BLaER1 (cell line): Measurements from ENCODE around the gene MAP4K1.
A peak's percentile ranks its signal among the peaks of the same experiment; 100 is the strongest.

Experiments used
- H3K27ac ChIP-seq: shearing (Covaris generic); formaldehyde crosslinking; 2 replicates; pipeline ENCODE4 v1.8.1; 2022
- H3K27me3 ChIP-seq: shearing (Covaris generic); formaldehyde crosslinking; 2 replicates; pipeline ENCODE4 v1.8.1; 2022
- H3K36me3 ChIP-seq: shearing (Covaris generic); formaldehyde crosslinking; 2 replicates; pipeline ENCODE4 v1.8.1; 2022
- H3K4me1 ChIP-seq: shearing (Covaris generic); formaldehyde crosslinking; 2 replicates; pipeline ENCODE4 v1.8.1; 2022
- H3K4me2 ChIP-seq: shearing (Covaris generic); formaldehyde crosslinking; 2 replicates; pipeline ENCODE4 v1.8.1; 2022
- H3K4me3 ChIP-seq: shearing (Covaris generic); formaldehyde crosslinking; 2 replicates; pipeline ENCODE4 v1.8.1; 2022
- H3K9ac ChIP-seq: shearing (Covaris generic); formaldehyde crosslinking; 2 replicates; pipeline ENCODE4 v1.8.1; 2022
- H3K9me3 ChIP-seq: shearing (Covaris generic); formaldehyde crosslinking; 2 replicates; pipeline ENCODE4 v1.8.1; 2022
- H4K20me1 ChIP-seq: shearing (Covaris generic); formaldehyde crosslinking; 2 replicates; pipeline ENCODE4 v1.8.1; 2022
- Cebpa-rat ChIP-seq: shearing (Covaris generic); IDR thresholded peaks from 2 replicates; pipeline ENCODE4 v1.8.1; 2022

Gene MAP4K1

DNA sequence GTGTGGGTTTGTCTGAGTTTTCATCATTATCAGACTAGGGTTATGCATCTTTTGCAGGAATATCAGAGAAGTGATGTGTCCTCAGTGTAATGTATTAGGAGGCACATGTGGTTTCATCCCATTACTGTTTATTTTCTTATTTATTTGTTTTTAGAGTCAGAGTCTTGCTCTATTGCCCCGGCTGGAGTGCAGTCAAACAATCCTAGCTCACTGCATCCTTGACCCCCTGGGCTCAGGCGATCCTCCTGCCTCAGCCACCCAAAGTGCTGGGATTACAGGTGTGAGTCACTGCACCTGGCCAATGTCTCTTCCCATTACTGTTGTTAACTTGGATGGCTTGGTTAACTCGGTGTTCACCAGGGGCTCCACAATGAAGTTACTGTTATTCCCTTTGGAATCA lies 67.4 kb downstream of the MAP4K1 start:
- no peak for TF ChIP-seq Cebpa-rat
- no peaks in the 10 kb centered on the region for H4K20me1 ChIP-seq
- H3K9ac ChIP-seq = no peak overlapping the region
- no peak overlapping the region for H3K27ac ChIP-seq
- no peaks in the 10 kb centered on the region for H3K36me3 ChIP-seq
- no peaks in the 10 kb centered on the region for H3K9me3 ChIP-seq
- no peak overlapping the region for H3K4me3 ChIP-seq
- no peaks in the 10 kb centered on the region for H3K27me3 ChIP-seq
- peaks cover 11% of the 10 kb centered on the region; the same call in 1 of the 2 replicates for H3K4me1 ChIP-seq
- H3K4me2 ChIP-seq = no peak overlapping the region

DNA sequence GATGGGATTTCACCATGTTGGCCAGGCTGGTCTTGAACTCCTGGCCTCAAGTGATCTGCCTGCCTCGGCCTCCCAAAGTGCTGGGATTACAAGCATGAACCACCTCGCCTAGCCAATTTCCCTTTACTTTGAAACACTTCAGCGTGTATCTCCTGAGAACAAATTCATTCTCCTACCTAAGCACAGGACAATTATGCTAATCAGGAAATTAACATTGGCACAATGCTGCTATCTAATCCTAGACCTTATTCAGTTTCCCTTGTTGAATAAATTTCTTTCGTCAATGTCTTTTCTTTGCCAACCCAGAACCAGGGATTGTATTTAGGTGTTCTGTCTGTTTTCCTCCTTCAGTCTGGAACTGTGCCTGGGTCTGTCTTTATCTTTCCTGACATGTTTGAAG lies 67.8 kb downstream of the MAP4K1 start:
- no peak overlapping the region for H3K27ac ChIP-seq
- no peaks in the 10 kb centered on the region for H3K27me3 ChIP-seq
- peaks cover 7% of the 10 kb centered on the region; the same call in 1 of the 2 replicates for H3K4me1 ChIP-seq
- H3K4me2 ChIP-seq = no peak overlapping the region
- no peaks in the 10 kb centered on the region for H4K20me1 ChIP-seq
- H3K9ac ChIP-seq = no peak overlapping the region
- no peaks in the 10 kb centered on the region for H3K9me3 ChIP-seq
- no peak for TF ChIP-seq Cebpa-rat
- no peak overlapping the region for H3K4me3 ChIP-seq
- H3K36me3 ChIP-seq = no peaks in the 10 kb centered on the region

DNA sequence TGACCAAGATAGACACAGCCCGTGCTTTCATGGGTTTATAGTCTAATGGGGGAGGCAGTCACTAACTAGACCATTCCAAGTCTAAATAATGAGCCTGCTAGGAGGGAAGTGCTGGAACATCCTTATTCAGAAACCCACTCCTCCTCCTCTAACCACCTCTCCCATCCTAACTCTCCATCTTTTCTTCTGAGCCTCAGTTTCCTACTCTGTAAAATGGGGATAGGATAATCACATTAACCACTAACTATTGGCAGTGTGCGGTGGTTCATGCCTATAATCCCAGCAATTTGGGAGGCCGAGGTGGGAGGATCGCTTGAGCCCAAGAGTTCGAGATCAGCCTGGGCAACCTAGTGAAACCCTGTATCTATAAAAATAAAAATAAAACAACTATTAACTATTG lies 68.7 kb downstream of the MAP4K1 start:
- no peak overlapping the region for H3K9ac ChIP-seq

DNA sequence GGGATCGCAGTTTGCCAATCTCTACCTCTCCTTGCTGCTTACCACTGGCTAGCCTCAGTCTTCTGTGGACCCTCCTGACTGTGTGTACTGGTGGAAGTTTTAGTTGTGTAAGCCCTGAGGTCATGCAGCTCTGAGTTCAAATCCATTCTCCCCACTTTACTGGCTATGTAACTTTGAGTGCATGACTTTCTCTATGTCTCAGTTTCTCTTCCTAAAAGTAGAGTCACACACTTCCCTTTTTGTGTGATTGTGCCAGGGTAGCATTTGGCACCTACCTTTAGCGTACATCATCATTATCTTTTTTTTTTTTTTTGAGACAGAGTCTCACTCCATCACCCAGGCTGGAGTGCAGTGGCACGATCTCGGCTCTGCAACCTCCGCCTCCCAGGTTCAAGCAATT lies 70.3 kb downstream of the MAP4K1 start:
- H3K4me1 ChIP-seq = peaks cover 8% of the 10 kb centered on the region; the same call in 1 of the 2 replicates
- no peaks in the 10 kb centered on the region for H3K27me3 ChIP-seq
- TF ChIP-seq Cebpa-rat = no peak
- no peak overlapping the region for H3K9ac ChIP-seq
- no peak overlapping the region for H3K4me2 ChIP-seq
- no peaks in the 10 kb centered on the region for H3K9me3 ChIP-seq
- H3K4me3 ChIP-seq = no peak overlapping the region
- H3K27ac ChIP-seq = no peak overlapping the region
- no peaks in the 10 kb centered on the region for H4K20me1 ChIP-seq
- H3K36me3 ChIP-seq = no peaks in the 10 kb centered on the region

More for the DNA sequence above, 68.7 kb downstream of the MAP4K1 start:
- Histone ChIP-seq H4K20me1 (no peaks in the 10 kb centered on the region), H3K4me1 (peaks cover 8% of the 10 kb centered on the region; the same call in 1 of the 2 replicates), H3K4me3 (no peak overlapping the region), H3K27me3 (no peaks in the 10 kb centered on the region), H3K27ac (no peak overlapping the region), H3K9me3 (no peaks in the 10 kb centered on the region), H3K4me2 (no peak overlapping the region), H3K36me3 (no peaks in the 10 kb centered on the region)
- no peak for TF ChIP-seq Cebpa-rat

DNA sequence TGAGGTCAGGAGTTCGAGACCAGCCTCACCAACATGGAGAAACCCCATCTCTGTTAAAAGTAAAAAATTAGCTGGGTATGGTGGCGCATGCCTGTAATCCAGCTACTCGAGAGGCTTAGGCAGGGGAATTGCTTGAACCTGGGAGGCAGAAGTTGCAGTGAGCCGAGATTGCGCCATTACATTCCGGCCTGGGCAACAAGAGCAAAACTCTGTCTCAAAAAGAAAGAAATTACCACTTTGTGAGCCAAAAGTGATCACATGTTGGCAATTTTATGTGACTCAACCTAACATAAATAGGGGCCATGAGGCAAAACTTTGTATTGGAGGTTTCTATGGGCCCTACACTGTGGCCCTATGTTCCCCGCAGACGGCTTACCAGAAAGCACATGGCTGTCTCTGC lies 72.2 kb downstream of the MAP4K1 start:
- Histone ChIP-seq H3K9me3 (no peaks in the 10 kb centered on the region), H3K27me3 (no peaks in the 10 kb centered on the region), H3K36me3 (no peaks in the 10 kb centered on the region), H3K4me3 (no peak overlapping the region), H3K27ac (no peak overlapping the region), H3K4me2 (no peak overlapping the region), H3K9ac (no peak overlapping the region), H4K20me1 (no peaks in the 10 kb centered on the region), H3K4me1 (peaks cover 8% of the 10 kb centered on the region; the same call in 1 of the 2 replicates)
- TF ChIP-seq Cebpa-rat = no peak

DNA sequence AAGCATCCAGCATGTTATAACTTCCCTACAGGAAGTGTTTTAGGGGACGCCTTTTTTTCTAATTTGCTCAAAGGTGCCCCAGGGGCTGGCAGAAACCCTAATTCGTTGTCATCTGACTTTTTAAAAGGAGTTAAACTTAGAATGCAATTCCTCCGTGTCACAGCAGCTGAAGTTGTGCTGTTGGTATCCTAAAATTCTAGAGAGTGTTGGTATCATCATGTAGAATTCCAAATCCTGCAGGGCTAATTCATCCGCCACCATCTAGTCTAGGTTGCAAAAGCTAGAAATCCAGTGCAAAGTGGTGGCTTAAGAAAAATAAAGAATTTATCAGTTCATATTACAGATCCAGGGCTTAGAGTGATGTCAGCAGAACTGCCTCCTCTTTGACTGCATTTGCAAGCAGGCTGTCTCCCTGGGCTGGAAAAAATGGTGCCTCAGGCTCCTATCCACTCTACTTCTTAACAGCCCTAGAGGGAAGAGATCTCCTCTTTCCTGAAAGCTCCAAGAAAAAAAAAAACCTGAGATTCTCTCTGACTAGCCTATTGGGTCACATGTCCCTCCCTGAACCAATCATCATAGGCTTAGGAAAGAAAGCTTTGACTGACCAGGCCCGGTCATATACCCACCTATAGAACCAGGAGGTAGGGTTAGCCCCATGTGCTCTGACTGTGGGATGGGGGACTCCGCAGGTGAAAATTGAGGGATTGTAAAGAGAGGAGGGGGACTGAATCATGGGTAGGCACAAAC lies 73.0 kb downstream of the MAP4K1 start:
- no peak for TF ChIP-seq Cebpa-rat
- Histone ChIP-seq H3K4me1 (peaks cover 8% of the 10 kb centered on the region; the same call in 1 of the 2 replicates), H3K27ac (no peak overlapping the region), H3K36me3 (no peaks in the 10 kb centered on the region), H3K4me2 (peak overlapping the region; percentile 23; the same call in 1 of the 2 replicates), H3K9ac (no peak overlapping the region), H3K27me3 (no peaks in the 10 kb centered on the region), H3K4me3 (no peak overlapping the region), H4K20me1 (no peaks in the 10 kb centered on the region), H3K9me3 (no peaks in the 10 kb centered on the region)

DNA sequence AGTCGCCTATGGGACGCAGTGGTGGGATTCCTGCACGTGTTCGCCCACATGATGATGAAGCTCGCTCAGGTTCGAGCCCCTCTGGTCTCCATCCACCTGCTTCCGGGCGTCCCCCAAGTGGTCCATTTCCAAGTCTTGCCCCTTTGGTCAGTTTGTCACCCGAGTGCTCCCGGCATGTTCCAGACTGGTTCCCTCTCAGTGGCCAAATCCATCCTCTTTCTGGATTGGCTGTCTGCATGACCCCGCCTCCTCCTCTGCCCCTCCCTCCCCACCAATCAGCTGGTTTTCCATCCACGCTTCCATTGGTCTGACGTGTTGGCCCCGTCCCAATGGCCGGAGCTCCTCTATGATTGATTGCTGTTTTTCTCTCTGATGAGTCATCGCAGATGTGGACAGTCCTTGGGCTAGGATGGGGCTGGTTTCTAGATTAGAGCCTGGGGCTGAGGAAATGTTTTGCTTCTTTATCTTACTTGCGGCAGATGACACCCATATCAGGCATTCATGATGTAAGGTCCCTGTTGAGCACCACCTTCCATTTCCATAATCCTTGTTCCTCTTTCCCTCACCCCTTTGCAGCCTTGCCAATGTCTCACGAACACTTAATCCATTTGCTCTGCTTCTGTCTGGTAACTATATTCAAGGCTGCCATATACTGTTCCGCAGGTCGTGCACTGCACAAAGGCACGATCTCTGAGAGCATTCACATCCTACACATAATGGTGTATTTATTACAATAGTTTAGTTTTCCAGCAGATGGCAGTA lies 73.8 kb downstream of the MAP4K1 start:
- Histone ChIP-seq H3K27ac (no peak overlapping the region), H3K36me3 (no peaks in the 10 kb centered on the region), H3K9me3 (no peaks in the 10 kb centered on the region), H3K4me1 (peaks cover 9% of the 10 kb centered on the region; the same call in 1 of the 2 replicates), H4K20me1 (no peaks in the 10 kb centered on the region), H3K4me3 (no peak overlapping the region), H3K4me2 (0 out of 2 replicates have a peak overlapping the region, but pooled peaks have one; percentile 23), H3K27me3 (no peaks in the 10 kb centered on the region), H3K9ac (no peak overlapping the region)
- no peak for TF ChIP-seq Cebpa-rat

DNA sequence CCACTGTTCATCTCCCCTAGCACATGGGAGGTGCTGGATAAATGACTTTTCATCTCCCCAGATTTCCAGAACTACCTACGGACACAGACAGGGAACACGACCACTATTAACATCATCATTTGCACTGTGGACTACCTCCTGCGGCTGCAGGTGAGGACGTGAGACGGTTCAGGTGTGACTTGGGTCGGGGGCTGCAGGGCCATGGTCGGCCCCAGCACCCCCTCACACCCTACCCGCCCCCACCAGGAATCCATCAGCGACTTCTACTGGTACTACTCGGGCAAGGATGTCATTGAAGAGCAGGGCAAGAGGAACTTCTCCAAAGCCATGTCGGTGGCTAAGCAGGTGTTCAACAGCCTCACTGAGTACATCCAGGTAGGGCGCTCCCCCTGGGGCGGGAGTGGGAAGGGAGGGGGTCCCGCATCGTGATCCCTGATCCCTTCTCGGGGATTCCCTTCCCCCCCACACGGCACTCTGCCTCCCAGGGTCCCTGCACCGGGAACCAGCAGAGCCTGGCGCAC lies 74.4 kb downstream of the MAP4K1 start:
- no peak overlapping the region for H3K4me3 ChIP-seq
- H3K27me3 ChIP-seq = no peaks in the 10 kb centered on the region
- no peaks in the 10 kb centered on the region for H3K36me3 ChIP-seq
- no peak overlapping the region for H3K27ac ChIP-seq
- H3K4me2 ChIP-seq = no peak overlapping the region
- H3K9ac ChIP-seq = no peak overlapping the region
- H4K20me1 ChIP-seq = no peaks in the 10 kb centered on the region
- H3K4me1 ChIP-seq = peaks cover 15% of the 10 kb centered on the region
- TF ChIP-seq Cebpa-rat = no peak
- no peaks in the 10 kb centered on the region for H3K9me3 ChIP-seq

DNA sequence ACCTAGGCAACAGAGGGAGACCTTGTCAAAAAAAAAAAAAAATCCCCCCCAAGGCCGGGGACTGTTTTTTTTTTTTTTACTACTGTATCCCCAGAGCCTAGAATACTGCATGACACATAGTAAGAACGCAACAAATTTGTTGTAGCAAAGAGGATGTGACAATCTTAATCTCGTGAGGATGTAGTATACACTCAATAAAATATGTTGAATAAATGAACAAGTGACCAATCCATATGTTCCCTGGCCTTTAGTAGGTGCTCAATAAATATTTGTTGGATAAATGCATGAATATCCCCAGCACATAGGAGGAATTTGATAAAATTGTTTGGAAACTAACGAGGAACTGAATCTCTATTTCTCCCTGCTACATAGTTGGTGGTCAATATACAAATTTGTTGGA lies 75.7 kb downstream of the MAP4K1 start:
- TF ChIP-seq Cebpa-rat = no peak
- H3K4me3 ChIP-seq = no peak overlapping the region
- no peak overlapping the region for H3K4me2 ChIP-seq
- H4K20me1 ChIP-seq = no peaks in the 10 kb centered on the region
- no peaks in the 10 kb centered on the region for H3K27me3 ChIP-seq
- H3K9me3 ChIP-seq = no peaks in the 10 kb centered on the region
- H3K4me1 ChIP-seq = peaks cover 16% of the 10 kb centered on the region
- H3K27ac ChIP-seq = no peak overlapping the region
- H3K36me3 ChIP-seq = no peaks in the 10 kb centered on the region
- H3K9ac ChIP-seq = no peak overlapping the region

DNA sequence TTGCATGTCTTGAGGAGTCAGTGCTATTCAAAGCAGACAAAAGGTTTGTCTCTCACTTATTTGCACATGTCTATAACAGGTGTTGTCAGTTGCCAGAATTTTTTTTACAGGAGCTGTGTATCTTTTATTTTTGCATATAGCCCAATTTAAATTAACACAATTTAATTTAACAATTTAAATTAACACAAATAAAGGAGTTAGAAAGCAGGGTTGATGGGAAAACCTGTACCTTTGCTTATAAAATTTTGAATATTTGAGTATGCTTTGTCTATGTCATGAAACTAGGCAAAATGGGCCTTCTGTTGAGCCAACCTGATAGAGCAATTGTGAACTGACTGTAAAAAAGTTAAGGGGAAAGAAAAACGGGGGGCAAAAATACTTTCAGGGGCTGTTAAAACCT lies 78.0 kb downstream of the MAP4K1 start:
- Histone ChIP-seq H3K36me3 (no peaks in the 10 kb centered on the region), H3K27ac (no peak overlapping the region), H3K4me3 (no peak overlapping the region), H3K4me2 (no peak overlapping the region), H3K9ac (no peak overlapping the region), H4K20me1 (no peaks in the 10 kb centered on the region), H3K27me3 (no peaks in the 10 kb centered on the region), H3K4me1 (peaks cover 14% of the 10 kb centered on the region), H3K9me3 (peaks cover 11% of the 10 kb centered on the region)
- no peak for TF ChIP-seq Cebpa-rat
